ENCODE results near the gene TMEM184C. TPM values are rescaled to one million over a fixed set of nuclear protein-coding genes. Genes with fewer than 3 reads are reported as not detected.

TMEM184C gene
- total RNA-seq (2022; extraction: Qiagen RNA extraction; ENCODE audit: low read depth), result 20.9 to 23.9 TPM (median 22.8 TPM) in 5 replicates

GRCh38 chr4:147617173-147617840 lies at the start of gene TMEM184C:
Gene TMEM184C (plus strand): TSS chr4:147617397. CDS start chr4:147617957, 560 bp downstream.

GRCh38 chr4:147683717-147684700 lies 66.8 kb downstream of the TMEM184C start, which contains the start of gene PRMT9:
Gene PRMT9 (minus strand): TSS chr4:147684163. CDS start chr4:147683987, 176 bp downstream.

Other genes starting within 250 kb of the TMEM184C start
- gene EDNRA, start 136.3 kb upstream of the TMEM184C start, total RNA-seq (2022; extraction: Qiagen RNA extraction; ENCODE audit: low read depth), result 0.24 to 0.58 TPM (median 0.30 TPM) in 5 replicates
- 2.4 to 3.3 TPM (median 2.9 TPM) in 5 replicates for gene PRMT9, start 66.8 kb downstream of the TMEM184C start, total RNA-seq (2022; extraction: Qiagen RNA extraction; ENCODE audit: low read depth)
- gene ARHGAP10, start 114.7 kb downstream of the TMEM184C start, total RNA-seq (2022; extraction: Qiagen RNA extraction; ENCODE audit: low read depth), result 14.0 to 15.4 TPM (median 14.8 TPM) in 5 replicates